SJCRH30 (cell line): ENCODE data around the gene XKR3. TPM values are rescaled to one million over a fixed set of nuclear protein-coding genes. Genes with fewer than 3 reads are reported as not detected.
"Not testable (repeated sequence)": the region's sequence is repeated elsewhere in the genome, so short reads cannot be mapped to it uniquely, and the experiment has no call there.

Source experiments
- DNase-seq, 2 experiments: peaks; one replicate each; pipeline ENCODE4 v3.0.0-alpha.2; 2015 to 2020
- H3K27ac ChIP-seq: fragments of 250-450 bp; sonication (Bioruptor Pico); 2 replicates; pipeline ENCODE4 v1.5.1; 2020; ENCODE audit warnings: mild to moderate bottlenecking, moderate library complexity
- H3K27me3 ChIP-seq: fragments of 250-450 bp; sonication (Bioruptor Pico); 2 replicates; pipeline ENCODE4 v1.5.1; 2020; ENCODE audit warnings: mild to moderate bottlenecking, moderate library complexity
- H3K36me3 ChIP-seq: fragments of 250-450 bp; sonication (Bioruptor Pico); 2 replicates; pipeline ENCODE4 v1.5.1; 2020; ENCODE audit warnings: mild to moderate bottlenecking, moderate library complexity
- H3K4me1 ChIP-seq: fragments of 250-450 bp; sonication (Bioruptor Pico); 2 replicates; pipeline ENCODE4 v1.5.1; 2020; ENCODE audit warnings: mild to moderate bottlenecking, moderate library complexity
- H3K4me3 ChIP-seq: fragments of 250-450 bp; sonication (Bioruptor Pico); 2 replicates; pipeline ENCODE4 v1.5.1; 2020; ENCODE audit warnings: mild to moderate bottlenecking, moderate library complexity
- H3K9me3 ChIP-seq: fragments of 250-450 bp; sonication (Bioruptor Pico); replicated peaks from 2 replicates; pipeline ENCODE4 v1.5.1; 2020; ENCODE audit warnings: mild to moderate bottlenecking, moderate library complexity
- total RNA-seq: library from RNA; depleted of rRNA; stranded (reverse); fragments of >200 nt; shearing (Covaris generic); gene quantifications from 2 replicates; pipeline ENCODE4 v1.2.3, GENCODE V29; 2014; rRNA removed

XKR3 gene
- not detected in 2 replicates for total RNA-seq

- DNase-seq, result no peak
- no peaks in the 10 kb centered on the region for H3K36me3 ChIP-seq
- H3K27ac ChIP-seq, result no peak within 1 kb of the TSS
- peak within 1 kb of the TSS; percentile 12 for H3K4me3 ChIP-seq
- no peaks in the 10 kb centered on the region for H3K4me1 ChIP-seq
- no peaks in the 10 kb centered on the region for H3K9me3 ChIP-seq
- no peaks in the 10 kb centered on the region for H3K27me3 ChIP-seq
Observed at GRCh38 chr22:16824716-16825687, at the start of gene XKR3. Gene XKR3, minus strand, starts transcription at chr22:16825411. Its CDS starts 17,338 bp downstream, at chr22:16808073.

- not testable (repeated sequence) for H3K9me3 ChIP-seq, H3K4me1 ChIP-seq, H3K27ac ChIP-seq, H3K4me3 ChIP-seq, H3K27me3 ChIP-seq, H3K36me3 ChIP-seq, DNase-seq
Observed at GRCh38 chr22:16869640-16870039, 44.4 kb upstream of the XKR3 start.

DNA sequence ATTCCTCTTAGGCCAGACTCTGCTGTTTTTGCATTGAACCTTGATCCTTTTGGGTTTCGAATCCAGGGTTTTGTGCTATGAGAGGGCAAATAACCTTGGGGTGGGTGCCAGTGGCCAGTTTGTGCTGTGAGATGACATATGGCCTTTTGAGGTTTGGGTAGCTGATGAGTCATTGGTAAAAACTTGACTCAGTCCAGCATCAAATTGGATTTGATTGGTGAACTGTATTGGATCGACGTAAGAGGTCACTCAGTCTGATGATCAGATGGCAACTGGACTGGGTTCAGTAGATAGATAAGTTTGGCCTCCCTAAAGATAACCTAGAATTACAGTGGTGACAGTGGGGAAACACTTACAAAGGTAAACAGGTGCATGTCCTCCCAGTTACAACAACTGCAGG lies 41.0 kb upstream of the XKR3 start:
- no peaks in the 10 kb centered on the region for H3K36me3 ChIP-seq
- H3K4me3 ChIP-seq, result no peak overlapping the region
- no peaks in the 10 kb centered on the region for H3K9me3 ChIP-seq
- H3K4me1 ChIP-seq, result no peaks in the 10 kb centered on the region
- no peak for DNase-seq
- H3K27me3 ChIP-seq, result no peaks in the 10 kb centered on the region
- no peak overlapping the region for H3K27ac ChIP-seq

DNA sequence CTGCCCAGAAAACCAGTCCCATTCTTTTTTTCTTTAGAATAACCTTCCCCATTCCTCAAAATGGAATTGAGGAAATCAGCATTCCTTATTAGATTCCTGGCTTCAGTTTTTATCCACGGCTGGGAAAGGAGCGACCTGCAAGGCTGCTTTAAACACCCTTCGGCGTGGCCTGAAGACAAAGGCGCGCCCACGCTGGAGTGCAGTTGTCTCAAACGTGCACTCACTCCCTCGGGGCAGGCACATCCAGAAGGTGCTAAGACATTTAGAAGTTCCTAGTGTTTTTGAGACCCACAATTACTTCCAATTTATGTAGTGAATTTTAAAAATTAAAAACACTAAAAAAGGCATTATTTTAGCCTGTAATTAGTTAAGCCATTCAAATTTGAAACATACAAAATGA lies 31.6 kb upstream of the XKR3 start:
- not testable (repeated sequence) for H3K9me3 ChIP-seq, H3K4me1 ChIP-seq, H3K4me3 ChIP-seq, H3K27me3 ChIP-seq, H3K36me3 ChIP-seq, DNase-seq, H3K27ac ChIP-seq

GRCh38 chr22:16854631-16855030 lies 29.4 kb upstream of the XKR3 start:
- no peak overlapping the region for H3K4me3 ChIP-seq
- H3K27me3 ChIP-seq, result no peaks in the 10 kb centered on the region
- H3K9me3 ChIP-seq, result no peaks in the 10 kb centered on the region
- no peaks in the 10 kb centered on the region for H3K36me3 ChIP-seq
- H3K27ac ChIP-seq, result no peak overlapping the region
- H3K4me1 ChIP-seq, result no peaks in the 10 kb centered on the region
- no peak for DNase-seq

- H3K27ac ChIP-seq, H3K4me3 ChIP-seq, H3K4me1 ChIP-seq, H3K27me3 ChIP-seq, DNase-seq, H3K36me3 ChIP-seq, H3K9me3 ChIP-seq: not testable (repeated sequence)
Observed at GRCh38 chr22:16851268-16851996, 26.2 kb upstream of the XKR3 start.

GRCh38 chr22:16847271-16847670 lies 22.1 kb upstream of the XKR3 start:
- no peak for DNase-seq
- no peaks in the 10 kb centered on the region for H3K36me3 ChIP-seq
- no peak overlapping the region for H3K27ac ChIP-seq
- H3K27me3 ChIP-seq, result no peaks in the 10 kb centered on the region
- H3K9me3 ChIP-seq, result no peaks in the 10 kb centered on the region
- H3K4me3 ChIP-seq, result no peak overlapping the region
- no peaks in the 10 kb centered on the region for H3K4me1 ChIP-seq

- Histone ChIP-seq H3K27ac (no peak overlapping the region), H3K9me3 (no peaks in the 10 kb centered on the region), H3K4me3 (no peak overlapping the region), H3K27me3 (no peaks in the 10 kb centered on the region), H3K4me1 (no peaks in the 10 kb centered on the region), H3K36me3 (no peaks in the 10 kb centered on the region)
- DNase-seq, result no peak
Observed at GRCh38 chr22:16845881-16846280, 20.7 kb upstream of the XKR3 start.

- H3K27ac ChIP-seq, result no peak overlapping the region
- no peaks in the 10 kb centered on the region for H3K27me3 ChIP-seq
- no peak overlapping the region for H3K4me3 ChIP-seq
- no peaks in the 10 kb centered on the region for H3K9me3 ChIP-seq
- H3K4me1 ChIP-seq, result no peaks in the 10 kb centered on the region
- no peak for DNase-seq
- no peaks in the 10 kb centered on the region for H3K36me3 ChIP-seq
Observed at GRCh38 chr22:16845465-16845864, 20.3 kb upstream of the XKR3 start.

GRCh38 chr22:16844529-16844928 lies 19.3 kb upstream of the XKR3 start:
- no peak for DNase-seq
- Histone ChIP-seq H3K4me3 (no peak overlapping the region), H3K4me1 (no peaks in the 10 kb centered on the region)

DNA sequence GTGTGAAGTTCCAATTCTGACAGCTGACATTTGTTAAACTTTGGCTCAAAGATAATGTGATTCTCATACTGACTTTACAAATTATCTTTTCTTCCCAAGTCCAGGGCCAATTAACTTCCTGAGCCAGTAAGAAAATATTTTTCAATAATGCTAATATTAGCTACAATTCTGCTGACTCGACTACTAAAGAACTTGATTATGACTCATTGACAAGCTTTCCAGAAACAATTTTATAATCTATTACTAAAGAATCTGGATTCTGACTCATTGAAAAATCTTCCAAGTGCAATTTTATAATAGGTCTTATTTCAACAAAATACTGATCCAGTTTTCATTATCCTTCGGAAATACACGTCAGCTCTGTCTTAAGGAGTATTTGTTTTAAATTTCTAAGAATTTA lies 12.9 kb upstream of the XKR3 start:
- Histone ChIP-seq H3K9me3 (no peaks in the 10 kb centered on the region), H3K4me1 (no peaks in the 10 kb centered on the region), H3K27ac (no peak overlapping the region), H3K27me3 (0 out of 2 replicates have a peak, but pooled peaks cover 6% of the 10 kb centered on the region), H3K4me3 (no peak overlapping the region), H3K36me3 (no peaks in the 10 kb centered on the region)
- no peak for DNase-seq

More at GRCh38 chr22:16844529-16844928, 19.3 kb upstream of the XKR3 start:
- Histone ChIP-seq H3K27me3 (no peaks in the 10 kb centered on the region), H3K9me3 (no peaks in the 10 kb centered on the region), H3K36me3 (no peaks in the 10 kb centered on the region), H3K27ac (no peak overlapping the region)

DNA sequence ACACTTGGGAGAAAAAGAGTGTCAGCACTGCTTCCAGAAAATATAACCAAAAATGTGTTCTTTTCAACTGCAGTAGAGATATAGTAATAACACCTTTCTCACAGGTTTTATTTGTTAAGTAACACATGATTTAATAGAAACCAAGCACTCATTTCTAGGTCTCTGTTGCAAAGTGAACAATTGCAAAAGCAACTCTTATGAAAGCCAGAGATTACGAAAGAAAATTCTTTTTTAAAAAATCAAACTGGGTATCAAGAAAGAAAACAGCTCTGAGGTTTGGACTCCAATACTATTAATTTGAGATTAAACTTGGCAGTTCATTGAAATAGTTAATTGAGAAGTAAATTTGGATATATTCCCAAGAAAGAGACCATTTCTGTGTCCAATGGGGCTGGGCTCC lies 9.8 kb upstream of the XKR3 start:
- Histone ChIP-seq H3K27ac (no peak overlapping the region), H3K27me3 (peaks cover 9% of the 10 kb centered on the region; the same call in 1 of the 2 replicates), H3K36me3 (no peaks in the 10 kb centered on the region), H3K4me3 (no peak overlapping the region), H3K4me1 (no peaks in the 10 kb centered on the region), H3K9me3 (no peaks in the 10 kb centered on the region)
- DNase-seq, result no peak

- DNase-seq, result peak in 1 of 2 experiments; percentile 38
Observed at GRCh38 chr22:16831257-16831656, 6.0 kb upstream of the XKR3 start.

GRCh38 chr22:16829985-16830384 lies 4.8 kb upstream of the XKR3 start:
- no peak for DNase-seq
- H3K4me3 ChIP-seq, result no peak overlapping the region
- H3K4me1 ChIP-seq, result no peaks in the 10 kb centered on the region
- H3K9me3 ChIP-seq, result no peaks in the 10 kb centered on the region
- H3K27me3 ChIP-seq, result peaks cover 3% of the 10 kb centered on the region; the same call in 1 of the 2 replicates
- H3K36me3 ChIP-seq, result no peaks in the 10 kb centered on the region
- H3K27ac ChIP-seq, result no peak overlapping the region

More at GRCh38 chr22:16831257-16831656, 6.0 kb upstream of the XKR3 start:
- Histone ChIP-seq H3K9me3 (no peaks in the 10 kb centered on the region), H3K27ac (no peak overlapping the region), H3K4me3 (no peak overlapping the region), H3K4me1 (no peaks in the 10 kb centered on the region), H3K27me3 (peaks cover 3% of the 10 kb centered on the region; the same call in 1 of the 2 replicates), H3K36me3 (no peaks in the 10 kb centered on the region)

DNA sequence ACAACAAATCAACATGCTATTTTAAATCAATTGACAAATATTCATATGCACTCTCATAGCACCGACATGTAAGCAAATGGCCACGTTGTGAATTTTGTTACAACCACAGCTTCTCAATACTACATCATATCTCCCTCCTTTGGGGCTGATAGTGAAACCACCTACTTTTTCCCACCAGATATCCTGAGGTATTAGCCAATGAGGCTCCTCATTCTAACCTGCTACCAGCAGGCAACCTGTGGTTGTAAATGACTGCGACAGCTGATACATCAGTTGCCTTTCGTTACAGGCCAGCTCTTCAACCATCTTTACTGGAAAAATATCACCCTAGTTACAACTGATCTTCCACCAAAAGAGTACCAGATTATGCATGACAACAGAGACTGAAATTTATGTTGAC lies 3.7 kb upstream of the XKR3 start:
- peak in 1 of 2 experiments; percentile 44 for DNase-seq
- no peak overlapping the region for H3K27ac ChIP-seq
- H3K36me3 ChIP-seq, result no peaks in the 10 kb centered on the region
- peaks cover 3% of the 10 kb centered on the region; the same call in 1 of the 2 replicates for H3K27me3 ChIP-seq
- H3K4me3 ChIP-seq, result no peak overlapping the region
- no peaks in the 10 kb centered on the region for H3K9me3 ChIP-seq
- H3K4me1 ChIP-seq, result no peaks in the 10 kb centered on the region
